Endothelial cell of umbilical vein (primary cell): Measurements from ENCODE around the gene ATP10A. TPM values are rescaled to one million over a fixed set of nuclear protein-coding genes. Genes with fewer than 3 reads are reported as not detected.

Experiments used
- BruUV-seq: library from RNA; stranded (reverse); fragments of 400-500 nt; replicated peaks from 2 replicates; lab custom pipeline; 2021; lab: Mats Ljungman, UMichigan
- CTCF ChIA-PET: fragments of 300-600, 350-600 bp; sonication (Branson Sonifier 250); formaldehyde crosslinking; loops from one replicate; lab custom pipeline; 2021; ENCODE audit warnings: antibody characterized with exemption, inconsistent platforms; lab: Charles Lee
- POLR2A ChIA-PET: fragments of 300-600, 350-600 bp; sonication (Branson Sonifier 250); formaldehyde crosslinking; loops from one replicate; lab custom pipeline; 2021; ENCODE audit warnings: antibody characterized with exemption, inconsistent platforms; lab: Charles Lee
- DNase-seq: peaks from one replicate; pipeline ENCODE4 v3.0.0-alpha.2; 2011; ENCODE audit warnings: low read depth, low spot score
- FAIRE-seq: peaks from 2 replicates; lab custom pipeline; 2011; peaks lifted over from hg19 to GRCh38; lab: Jason Lieb, UNC
- H2AFZ ChIP-seq: 2 replicates; pipeline ENCODE4 v1.6.0; 2012; ENCODE audit warnings: low read depth, low read length, control low read depth, inconsistent platforms
- H3K27ac ChIP-seq: 2 replicates; pipeline ENCODE4 v1.5.1; 2011; ENCODE audit warnings: low read depth, mild to moderate bottlenecking, control low read depth, low read length, moderate library complexity; ENCODE audit not compliant: insufficient read depth
- H3K27me3 ChIP-seq, 2 experiments: 2 replicates each; pipeline versions ENCODE4 v1.6.0 to v1.6.1; 2011; ENCODE audit warnings: low read length in 2 of 2, mixed read lengths in 1 of 2; ENCODE audit not compliant: control insufficient read depth in 2 of 2, insufficient read depth in 2 of 2
- H3K36me3 ChIP-seq, 2 experiments: 2 replicates in 1 of 2; 3 replicates in 1 of 2; pipeline ENCODE4 v1.5.1; 2011; ENCODE audit warnings: low read length in 2 of 2, mild to moderate bottlenecking in 1 of 2, moderate library complexity in 1 of 2; ENCODE audit not compliant: control insufficient read depth in 2 of 2, insufficient read depth in 2 of 2; ENCODE audit errors: extremely low read depth in 1 of 2
- H3K4me1 ChIP-seq: 3 replicates; pipeline ENCODE4 v1.5.1; 2011; ENCODE audit warnings: mild to moderate bottlenecking, low read length; ENCODE audit not compliant: control insufficient read depth, insufficient read depth; ENCODE audit errors: extremely low read depth
- H3K4me2 ChIP-seq: 2 replicates; pipeline ENCODE4 v1.6.1; 2011; ENCODE audit warnings: low read length, control low read depth, mixed read lengths; ENCODE audit not compliant: insufficient read depth
- H3K4me3 ChIP-seq, 3 experiments: fragments of 200-600 bp in 1 of 3; sonication (generic), shearing (Covaris generic) in 1 of 3; replicated peaks in 1 of 3; 2 replicates each; pipeline ENCODE4 v1.5.1; 2011 to 2016; ENCODE audit warnings: control low read depth in 3 of 3, low read length in 3 of 3, mild to moderate bottlenecking in 2 of 3, inconsistent platforms in 1 of 3, low read depth in 1 of 3, moderate library complexity in 1 of 3; ENCODE audit not compliant: insufficient read depth in 1 of 3
- H3K79me2 ChIP-seq: 2 replicates; pipeline ENCODE4 v1.6.0; 2012; ENCODE audit warnings: low read length, inconsistent platforms; ENCODE audit not compliant: control insufficient read depth, insufficient read depth
- H3K9ac ChIP-seq: replicated peaks from 2 replicates; pipeline ENCODE3; 2011; ENCODE audit warnings: low read length, control low read depth; ENCODE audit not compliant: insufficient read depth; ENCODE audit errors: extremely low read depth
- H3K9me1 ChIP-seq: replicated peaks from 3 replicates; pipeline ENCODE4 v1.6.0; 2011; ENCODE audit warnings: mild to moderate bottlenecking, low read length; ENCODE audit not compliant: control insufficient read depth, insufficient read depth; ENCODE audit errors: extremely low read depth
- H3K9me3 ChIP-seq: replicated peaks from 2 replicates; pipeline ENCODE4 v1.5.1; 2012; ENCODE audit warnings: low read length, inconsistent platforms; ENCODE audit not compliant: control insufficient read depth, insufficient read depth
- H4K20me1 ChIP-seq: replicated peaks from 2 replicates; pipeline ENCODE3; 2011; ENCODE audit warnings: mild to moderate bottlenecking, low read length; ENCODE audit not compliant: control insufficient read depth, insufficient read depth; ENCODE audit errors: extremely low read depth
- CTCF ChIP-seq, 2 donors: IDR thresholded peaks; 1 replicate in 1 of 2; 2 replicates in 1 of 2; pipeline ENCODE4 v1.5.1; 2011; ENCODE audit warnings: low read length in 2 of 2, mild to moderate bottlenecking in 2 of 2, moderate library complexity in 2 of 2, control low read depth in 1 of 2, inconsistent platforms in 1 of 2, low read depth in 1 of 2; ENCODE audit not compliant: insufficient read depth in 1 of 2; ENCODE audit errors: extremely low read depth in 1 of 2
- EZH2 ChIP-seq: IDR thresholded peaks from 2 replicates; pipeline ENCODE4 v1.6.1; 2012; ENCODE audit warnings: borderline replicate concordance, low read depth, mild to moderate bottlenecking, moderate library complexity, low read length, inconsistent platforms; ENCODE audit not compliant: severe bottlenecking
- FOS ChIP-seq: IDR thresholded peaks from 2 replicates; pipeline ENCODE4 v1.6.1; 2011; ENCODE audit warnings: mild to moderate bottlenecking, low read length, moderate library complexity, borderline replicate concordance; ENCODE audit not compliant: insufficient read depth
- GATA2 ChIP-seq: IDR thresholded peaks from 2 replicates; pipeline ENCODE4 v1.7.0; 2011; ENCODE audit warnings: low read depth, mild to moderate bottlenecking, moderate library complexity, mixed read lengths, low read length; ENCODE audit not compliant: insufficient read length, insufficient read depth
- JUN ChIP-seq: IDR thresholded peaks from 2 replicates; pipeline ENCODE4 v1.6.1; 2011; ENCODE audit warnings: borderline replicate concordance, low read depth; ENCODE audit not compliant: insufficient read length, insufficient read depth
- MAX ChIP-seq: IDR thresholded peaks from 2 replicates; pipeline ENCODE4 v1.6.1; 2011; ENCODE audit not compliant: insufficient read depth, insufficient read length
- MYC ChIP-seq: IDR thresholded peaks from one replicate; pipeline ENCODE4 v1.6.1; 2011; ENCODE audit warnings: mild to moderate bottlenecking, low read depth, low read length
- POLR2A ChIP-seq: IDR thresholded peaks from 2 replicates; pipeline ENCODE4 v1.6.1; 2012; ENCODE audit warnings: low read depth, mild to moderate bottlenecking, control low read depth, low read length
- POLR2AphosphoS5 ChIP-seq: IDR thresholded peaks from 2 replicates; pipeline ENCODE4 v1.6.1; 2012; ENCODE audit warnings: low read depth, mild to moderate bottlenecking, control low read depth, low read length, moderate library complexity; ENCODE audit not compliant: insufficient read depth
- dilution Hi-C: fragments of 300-500 bp; cut with MboI; formaldehyde crosslinking; loops from one replicate; pipeline ENCODE4 v1.15.0; 2019; ENCODE audit warnings: low sequenced_read_pairs; ENCODE audit not compliant: extremely low pct_ligation_motif_present
- intact Hi-C: fragments of 100-400 bp; cut with micrococcal nuclease; formaldehyde crosslinking; loops from one replicate; pipeline ENCODE4 v1.10.0; 2022
- polyA plus RNA-seq, 4 experiments: library from polyadenylated mRNA; depleted of rRNA in 3 of 4; stranded (reverse) in 3 of 4; unstranded in 1 of 4; fragments of >200 nt; gene quantifications; 2 replicates each; pipeline versions ENCODE4 v1.2.1 to v1.2.3, GENCODE V29; 2011 to 2012; ENCODE audit warnings: missing spikeins in 1 of 4
- total RNA-seq: library from RNA; stranded (reverse); gene quantifications from 2 replicates; pipeline ENCODE4 v1.2.3, GENCODE V29; 2021

The ATP10A gene
- total and polyA plus RNA-seq, 2 donors (not counting 3 experiments of a cell fraction or from before 2014, with no cell fraction given), result not detected

GRCh38 chr15:25739687-25740121, 123.4 kb downstream of the ATP10A start:
- H3K36me3 ChIP-seq, result no peaks in the 10 kb centered on the region
- no peak overlapping the region for H3K27ac ChIP-seq
- intact Hi-C loops (no loop called here), dilution Hi-C loops (no loop called here)
- CTCF ChIA-PET, result no interaction called here
- POLR2A ChIA-PET, result no interaction called here
- no TSS peak for BruUV-seq
- no peaks in the 10 kb centered on the region for H3K27me3 ChIP-seq
- H3K9me3 ChIP-seq, result peaks cover 11% of the 10 kb centered on the region
- no peaks in the 10 kb centered on the region for H3K4me1 ChIP-seq
- no peak overlapping the region for H3K4me3 ChIP-seq
- TF ChIP-seq CTCF (IDR thresholded peaks at IDR 0.05; ENCODE audit: extremely low read depth in 1 of 2, insufficient read depth in 1 of 2, low read depth in 1 of 2, low read length in 2 of 2), result no peak
- TF ChIP-seq GATA2, result no peak
- TF ChIP-seq EZH2, result no peak
- no peak for TF ChIP-seq POLR2A
- TF ChIP-seq MYC, result no peak
- no peak for TF ChIP-seq JUN
- TF ChIP-seq FOS, result no peak
- TF ChIP-seq MAX, result no peak
- no peak for TF ChIP-seq POLR2AphosphoS5
- H3K9ac ChIP-seq, result no peak overlapping the region
- no peak for DNase-seq
- H3K4me2 ChIP-seq, result no peak overlapping the region
- H4K20me1 ChIP-seq, result no peaks in the 10 kb centered on the region
- no peak for FAIRE-seq
- H3K9me1 ChIP-seq, result no peaks in the 10 kb centered on the region
- H3K79me2 ChIP-seq, result no peaks in the 10 kb centered on the region
- H2AFZ ChIP-seq, result no peak overlapping the region
